Islet precursor cell (in vitro differentiated cells): Measurements from ENCODE around the gene ICA1L.
"Not testable (repeated sequence)": the region's sequence is repeated elsewhere in the genome, so short reads cannot be mapped to it uniquely, and the experiment has no call there.

ENCODE experiments used
- DNase-seq: peaks from one replicate; pipeline ENCODE4 v3.0.0-alpha.2; 2018

The ICA1L gene

GRCh38 chr2:202847693-202848524, 23.7 kb downstream of the ICA1L start:
- no peak for DNase-seq

- no peak for DNase-seq
Observed at GRCh38 chr2:202844656-202845055, 26.9 kb downstream of the ICA1L start.

GRCh38 chr2:202842690-202843089, 28.9 kb downstream of the ICA1L start:
- DNase-seq = no peak

- DNase-seq = no peak
Observed at GRCh38 chr2:202841090-202841867, 30.3 kb downstream of the ICA1L start.

GRCh38 chr2:202831242-202832220, 40.0 kb downstream of the ICA1L start:
- no peak for DNase-seq

GRCh38 chr2:202824901-202825300, 46.7 kb downstream of the ICA1L start:
- DNase-seq = no peak

GRCh38 chr2:202822411-202822810, 49.2 kb downstream of the ICA1L start:
- DNase-seq = no peak

GRCh38 chr2:202821206-202822160, 50.1 kb downstream of the ICA1L start:
- DNase-seq = no peak

GRCh38 chr2:202818321-202818720, 53.2 kb downstream of the ICA1L start:
- no peak for DNase-seq

- DNase-seq = no peak
Observed at GRCh38 chr2:202817771-202818170, 53.8 kb downstream of the ICA1L start.

GRCh38 chr2:202815548-202816360, 55.8 kb downstream of the ICA1L start:
- DNase-seq = no peak

GRCh38 chr2:202814226-202814625, 57.3 kb downstream of the ICA1L start:
- DNase-seq = no peak

- no peak for DNase-seq
Observed at GRCh38 chr2:202813387-202813786, 58.2 kb downstream of the ICA1L start.

GRCh38 chr2:202808754-202809153, 62.8 kb downstream of the ICA1L start:
- DNase-seq = no peak

GRCh38 chr2:202807431-202808138, 64.0 kb downstream of the ICA1L start:
- not testable (repeated sequence) for DNase-seq

GRCh38 chr2:202805911-202806310, 65.7 kb downstream of the ICA1L start:
- peak; percentile 88 for DNase-seq

- no peak for DNase-seq
Observed at GRCh38 chr2:202797944-202798343, 73.6 kb downstream of the ICA1L start.

GRCh38 chr2:202790676-202791075, 80.9 kb downstream of the ICA1L start:
- peak; percentile 69 for DNase-seq

- DNase-seq = no peak
Observed at GRCh38 chr2:202786842-202787241, 84.7 kb downstream of the ICA1L start.

GRCh38 chr2:202782940-202783558, 88.5 kb downstream of the ICA1L start:
- no peak for DNase-seq
